Mammary epithelial cell (primary cell): Measurements from ENCODE around the gene CYP4F11.

Experiments
- CTCF ChIP-seq, 2 donors: IDR thresholded peaks in 1 of 2; conservative IDR thresholded peaks in 1 of 2; 2 replicates each; pipeline ENCODE4 v1.5.1; 2011 to 2012; ENCODE audit warnings: inconsistent platforms in 2 of 2, low read length in 2 of 2, mild to moderate bottlenecking in 2 of 2, control low read depth in 1 of 2, low read depth in 1 of 2; ENCODE audit not compliant: insufficient read depth in 1 of 2; ENCODE audit errors: extremely low read depth in 1 of 2
- EZH2 ChIP-seq: IDR thresholded peaks from 2 replicates; pipeline ENCODE4 v1.6.1; 2012; ENCODE audit warnings: low read length, inconsistent platforms, borderline replicate concordance

DNA sequence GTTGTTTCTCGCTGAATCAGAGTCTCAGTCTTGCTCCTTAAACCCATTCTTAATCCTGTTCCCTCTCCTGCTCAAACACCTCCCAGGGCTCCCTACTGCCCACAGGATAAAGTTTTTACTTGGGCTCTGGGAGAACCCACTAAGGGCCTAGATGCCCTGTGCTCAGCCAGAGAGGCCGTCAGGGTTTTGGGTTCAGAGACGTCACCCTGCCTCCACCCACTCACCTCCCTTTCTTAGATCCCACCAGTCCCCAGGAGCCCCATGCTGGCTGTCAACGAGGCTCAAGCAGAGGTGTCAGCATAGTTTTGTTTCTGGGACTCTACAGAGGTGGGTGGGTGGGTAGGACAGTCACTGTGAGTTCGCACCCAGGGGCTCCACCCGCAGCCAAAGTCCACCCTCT lies 20.9 kb downstream of the CYP4F11 start:
- TF ChIP-seq CTCF (conservative IDR thresholded peaks at IDR 0.05 in 1 of 2, IDR thresholded peaks at IDR 0.05 in 1 of 2; ENCODE audit: extremely low read depth in 1 of 2, insufficient read depth in 1 of 2, low read depth in 1 of 2, low read length in 2 of 2) (no peak), EZH2 (no peak)
